HG03457 (cell line): ENCODE results near the gene TECPR1.
"Not testable (repeated sequence)": the region's sequence is repeated elsewhere in the genome, so short reads cannot be mapped to it uniquely, and the experiment has no call there.

Source experiments
- ATAC-seq: cut with Tn5 transposase; IDR thresholded peaks from one replicate; pipeline ENCODE4 v1.9.1; 2021; ENCODE audit warnings: moderate number of reproducible peaks; ENCODE audit not compliant: unreplicated experiment

TECPR1 gene

GRCh38 chr7:98230746-98231471, 21.1 kb downstream of the TECPR1 start:
- no peak for ATAC-seq

GRCh38 chr7:98229991-98230745, 21.9 kb downstream of the TECPR1 start:
- ATAC-seq: no peak

GRCh38 chr7:98229441-98229840, 22.6 kb downstream of the TECPR1 start:
- ATAC-seq: no peak

- ATAC-seq: no peak
Measured at GRCh38 chr7:98228801-98229200, 23.2 kb downstream of the TECPR1 start.

GRCh38 chr7:98227939-98228338, 24.1 kb downstream of the TECPR1 start:
- ATAC-seq: no peak

GRCh38 chr7:98225913-98226614, 26.0 kb downstream of the TECPR1 start:
- ATAC-seq: no peak

GRCh38 chr7:98224701-98225181, 27.3 kb downstream of the TECPR1 start:
- no peak for ATAC-seq

GRCh38 chr7:98223898-98224700, 27.9 kb downstream of the TECPR1 start:
- no peak for ATAC-seq

GRCh38 chr7:98223351-98223897, 28.6 kb downstream of the TECPR1 start:
- ATAC-seq: no peak

GRCh38 chr7:98222533-98223195, 29.4 kb downstream of the TECPR1 start:
- no peak for ATAC-seq

- no peak for ATAC-seq
Measured at GRCh38 chr7:98221611-98222532, 30.2 kb downstream of the TECPR1 start.

- ATAC-seq: not testable (repeated sequence)
Measured at GRCh38 chr7:98219382-98219781, 32.6 kb downstream of the TECPR1 start.

GRCh38 chr7:98217623-98218582, 34.1 kb downstream of the TECPR1 start:
- no peak for ATAC-seq

- no peak for ATAC-seq
Measured at GRCh38 chr7:98216941-98217622, 35.0 kb downstream of the TECPR1 start.

- no peak for ATAC-seq
Measured at GRCh38 chr7:98215561-98216495, 36.2 kb downstream of the TECPR1 start.

- ATAC-seq: no peak
Measured at GRCh38 chr7:98214811-98215321, 37.2 kb downstream of the TECPR1 start.
